CD14-positive monocyte (primary cell): Measurements from ENCODE around the gene MBNL2. TPM values are rescaled to one million over a fixed set of nuclear protein-coding genes. Genes with fewer than 3 reads are reported as not detected.

Experiments used
- DNase-seq, 3 donors: peaks; one replicate each; pipeline ENCODE4 v3.0.0-alpha.2; 2011 to 2022
- H2AFZ ChIP-seq: 2 replicates; pipeline ENCODE4 v1.6.0; 2012; ENCODE audit warnings: mild to moderate bottlenecking, low read depth, low read length, inconsistent platforms; ENCODE audit not compliant: insufficient read depth, poor library complexity, severe bottlenecking
- H3K27ac ChIP-seq, 2 donors: 1 replicate in 1 of 2; 2 replicates in 1 of 2; pipeline ENCODE4 v1.5.1; 2012 to 2013; ENCODE audit warnings: low read length in 2 of 2, control low read depth in 1 of 2, inconsistent platforms in 1 of 2, low read depth in 1 of 2, mild to moderate bottlenecking in 1 of 2
- H3K27me3 ChIP-seq, 2 donors: one replicate each; pipeline versions ENCODE4 v1.6.0 to v1.6.1; 2011 to 2013; ENCODE audit warnings: low read length in 2 of 2; ENCODE audit not compliant: control insufficient read depth in 2 of 2, insufficient read depth in 2 of 2
- H3K36me3 ChIP-seq, 2 donors: replicated peaks in 1 of 2; 1 replicate in 1 of 2; 2 replicates in 1 of 2; pipeline versions ENCODE4 v1.5.1 to v1.6.1; 2012 to 2013; ENCODE audit warnings: low read length in 2 of 2, control low read depth in 1 of 2, inconsistent platforms in 1 of 2, mild to moderate bottlenecking in 1 of 2; ENCODE audit not compliant: insufficient read depth in 2 of 2, control insufficient read depth in 1 of 2
- H3K4me1 ChIP-seq, 2 donors: 1 replicate in 1 of 2; 2 replicates in 1 of 2; pipeline versions ENCODE4 v1.5.1 to v1.6.1; 2012 to 2013; ENCODE audit warnings: low read length in 2 of 2, control low read depth in 1 of 2, inconsistent platforms in 1 of 2, mild to moderate bottlenecking in 1 of 2, moderate library complexity in 1 of 2; ENCODE audit not compliant: insufficient read depth in 2 of 2, control insufficient read depth in 1 of 2
- H3K4me2 ChIP-seq: replicated peaks from 2 replicates; pipeline ENCODE3; 2012; ENCODE audit warnings: low read length, moderate library complexity, mild to moderate bottlenecking; ENCODE audit not compliant: poor library complexity, severe bottlenecking; ENCODE audit errors: extremely low read depth
- H3K4me3 ChIP-seq, 3 experiments: fragments of 200-600 bp in 1 of 3; sonication (generic) in 1 of 3; replicated peaks in 1 of 3; 1 replicate in 2 of 3; 2 replicates in 1 of 3; pipeline ENCODE4 v1.5.1; 2011 to 2013; ENCODE audit warnings: low read length in 3 of 3, mild to moderate bottlenecking in 3 of 3, control low read depth in 2 of 3, low read depth in 2 of 3, inconsistent platforms in 1 of 3, moderate library complexity in 1 of 3
- H3K79me2 ChIP-seq: 2 replicates; pipeline ENCODE4 v1.6.0; 2012; ENCODE audit warnings: mild to moderate bottlenecking, control low read depth, inconsistent platforms, low read length, moderate library complexity; ENCODE audit not compliant: insufficient read depth
- H3K9ac ChIP-seq: 2 replicates; pipeline ENCODE4 v1.6.0; 2017; ENCODE audit warnings: low read length, mild to moderate bottlenecking; ENCODE audit not compliant: insufficient read depth, poor library complexity, severe bottlenecking
- H3K9me3 ChIP-seq, 2 donors: replicated peaks in 1 of 2; 1 replicate in 1 of 2; 2 replicates in 1 of 2; pipeline versions ENCODE4 v1.5.1 to v1.6.1; 2012 to 2013; ENCODE audit warnings: low read length in 2 of 2, control low read depth in 1 of 2; ENCODE audit not compliant: control insufficient read depth in 1 of 2, insufficient read depth in 1 of 2
- H4K20me1 ChIP-seq: 2 replicates; pipeline ENCODE4 v1.6.0; 2012; ENCODE audit warnings: mild to moderate bottlenecking, low read length, control low read depth, moderate library complexity; ENCODE audit not compliant: insufficient read depth
- H3K27ac Mint-ChIP-seq, 7 donors: one replicate each; pipeline ENCODE4 v1.8.0; 2020; ENCODE audit warnings: mild to moderate bottlenecking in 7 of 7, mixed read lengths in 7 of 7, moderate library complexity in 6 of 7, inconsistent platforms in 2 of 7
- H3K27me3 Mint-ChIP-seq, 3 donors: one replicate each; pipeline ENCODE4 v1.8.0; 2021 to 2022; ENCODE audit warnings: low read depth in 3 of 3, mild to moderate bottlenecking in 3 of 3, mixed read lengths in 3 of 3, moderate library complexity in 3 of 3, inconsistent platforms in 1 of 3
- H3K36me3 Mint-ChIP-seq, 2 donors: one replicate each; pipeline ENCODE4 v1.8.0; 2020; ENCODE audit warnings: mixed read lengths in 2 of 2, inconsistent platforms in 1 of 2, mild to moderate bottlenecking in 1 of 2
- H3K4me1 Mint-ChIP-seq: one replicate; pipeline ENCODE4 v1.8.0; 2020; ENCODE audit warnings: mild to moderate bottlenecking, mixed read lengths
- H3K4me3 Mint-ChIP-seq, 2 donors: one replicate each; pipeline ENCODE4 v1.8.0; 2020; ENCODE audit warnings: mild to moderate bottlenecking in 2 of 2, mixed read lengths in 2 of 2, moderate library complexity in 1 of 2
- H3K9me3 Mint-ChIP-seq, 7 donors: one replicate each; pipeline ENCODE4 v1.8.0; 2020 to 2022; ENCODE audit warnings: mixed read lengths in 7 of 7, mild to moderate bottlenecking in 6 of 7, moderate library complexity in 6 of 7, inconsistent platforms in 2 of 7
- CTCF ChIP-seq: fragments of 200-600 bp; IDR thresholded peaks from one replicate; pipeline ENCODE4 v1.8.0; 2022; ENCODE audit warnings: antibody characterized with exemption, mild to moderate bottlenecking
- WGBS: methylation state at CpG from one replicate; pipeline ENCODE4 v1.1.5; 2013; ENCODE audit warnings: missing lambda C conversion rate; ENCODE audit not compliant: insufficient coverage; 5-methylcytosine and 5-hydroxymethylcytosine counted together
- intact Hi-C, 2 donors: fragments of 100-400 bp; cut with micrococcal nuclease; formaldehyde crosslinking; loops; one replicate each; pipeline versions ENCODE4 v1.15.0 to v1.15.1; 2023
- polyA plus RNA-seq, 3 donors: library from polyadenylated mRNA; depleted of rRNA in 1 of 3; unstranded in 2 of 3; stranded (reverse) in 1 of 3; fragments of 300-500 nt in 2 of 3; fragments of >200 nt in 1 of 3; fragmentation: Illumina TruSeq in 2 of 3; gene quantifications; 1 replicate in 2 of 3; 2 replicates in 1 of 3; pipeline ENCODE4 v1.2.3, GENCODE V29; 2012 to 2021

Gene MBNL2
- polyA plus RNA-seq, 3 donors = 8.5 to 15.5 (median 13.4) TPM

GRCh38 chr13:97196340-97196739 is 25.8 kb upstream of the MBNL2 start:
- H3K4me1 Mint-ChIP-seq = peaks cover 2% of the 10 kb centered on the region
- H3K9me3 Mint-ChIP-seq = peaks cover 0 to 9% (median 3%) of the 10 kb centered on the region in 7 donors
- Histone ChIP-seq H3K27ac (no peak overlapping the region), H3K9ac (no peak overlapping the region), H4K20me1 (no peaks in the 10 kb centered on the region), H3K4me3 (no peak overlapping the region), H3K79me2 (no peaks in the 10 kb centered on the region), H3K4me1 (no peaks in the 10 kb centered on the region), H2AFZ (no peak overlapping the region), H3K9me3 (no peaks in the 10 kb centered on the region), H3K4me2 (no peak overlapping the region), H3K36me3 (no peaks in the 10 kb centered on the region), H3K27me3 (peaks cover 25 to 31% of the 10 kb centered on the region in 2 donors)
- peaks cover 33 to 38% (median 34%) of the 10 kb centered on the region in 3 donors for H3K27me3 Mint-ChIP-seq
- intact Hi-C loops = no loop called here
- no CpG with 5 or more reads among the region's 4 CpGs for WGBS
- no peak overlapping the region for H3K27ac Mint-ChIP-seq
- H3K4me3 Mint-ChIP-seq = no peak overlapping the region
- no peak for DNase-seq
- no peak for TF ChIP-seq CTCF
- H3K36me3 Mint-ChIP-seq = no peaks in the 10 kb centered on the region

- Histone ChIP-seq H3K36me3 (no peaks in the 10 kb centered on the region), H3K79me2 (no peaks in the 10 kb centered on the region), H3K4me2 (no peak overlapping the region), H4K20me1 (no peaks in the 10 kb centered on the region), H3K4me1 (no peaks in the 10 kb centered on the region), H3K9me3 (no peaks in the 10 kb centered on the region), H2AFZ (no peak overlapping the region), H3K9ac (no peak overlapping the region), H3K4me3 (no peak overlapping the region), H3K27me3 (peaks cover 30 to 32% of the 10 kb centered on the region in 2 donors), H3K27ac (no peak overlapping the region)
- Mint-ChIP-seq H3K36me3 (no peaks in the 10 kb centered on the region), H3K4me1 (peaks cover 9% of the 10 kb centered on the region), H3K9me3 (peaks cover 0 to 11% (median 6%) of the 10 kb centered on the region in 7 donors), H3K27ac (no peak overlapping the region), H3K4me3 (no peak overlapping the region), H3K27me3 (peaks cover 30 to 46% (median 41%) of the 10 kb centered on the region in 3 donors)
- intact Hi-C loops = no loop called here
- TF ChIP-seq CTCF = no peak
- DNase-seq = no peak
- 97% methylated on average over 2 of the region's 2 CpGs for WGBS
These were observed 23.4 kb upstream of the MBNL2 start for GRCh38 chr13:97198753-97199152.
